ENCODE results near the gene FAM32A. TPM values are rescaled to one million over a fixed set of nuclear protein-coding genes. Genes with fewer than 3 reads are reported as not detected.
"Not testable (repeated sequence)": the region's sequence is repeated elsewhere in the genome, so short reads cannot be mapped to it uniquely, and the experiment has no call there.

Gene FAM32A
- total RNA-seq, 2 experiments from 2014 or later: 62.8 to 63.3 TPM

DNA sequence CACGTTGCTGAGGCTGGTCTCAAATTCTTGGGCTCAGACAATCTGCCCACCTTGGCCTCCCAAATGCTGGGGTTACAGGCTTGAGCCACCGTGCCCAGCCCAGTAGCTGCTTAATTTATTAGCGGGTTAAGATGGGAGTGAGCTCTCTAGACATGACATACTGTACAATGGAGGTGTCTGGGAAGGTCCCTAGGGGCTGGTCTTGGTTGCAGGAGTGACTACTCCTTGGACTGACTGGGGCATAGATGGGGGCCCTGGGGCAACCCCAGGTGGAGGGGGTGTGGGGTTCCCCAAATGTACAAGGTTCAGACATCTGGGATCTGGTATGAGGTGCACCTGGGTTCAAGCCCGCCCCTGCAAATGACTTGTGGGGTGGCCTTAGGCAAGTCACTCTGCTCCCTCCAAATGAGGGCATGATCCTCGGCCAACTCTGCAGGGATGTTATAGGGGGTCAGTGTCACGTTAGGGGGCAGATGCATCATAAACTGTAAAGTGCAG is 24.7 kb upstream of the FAM32A start:
- POLR2A ChIA-PET: interaction anchor here (0.7 kb wide), 1 partner anchor 45 kb away, joined by 6 read pairs; no protein-coding TSS in a partner anchor
- CTCF ChIA-PET: interaction anchor here (0.7 kb wide), 1 partner anchor 340 kb away, joined by 4 read pairs; no protein-coding TSS in a partner anchor

DNA sequence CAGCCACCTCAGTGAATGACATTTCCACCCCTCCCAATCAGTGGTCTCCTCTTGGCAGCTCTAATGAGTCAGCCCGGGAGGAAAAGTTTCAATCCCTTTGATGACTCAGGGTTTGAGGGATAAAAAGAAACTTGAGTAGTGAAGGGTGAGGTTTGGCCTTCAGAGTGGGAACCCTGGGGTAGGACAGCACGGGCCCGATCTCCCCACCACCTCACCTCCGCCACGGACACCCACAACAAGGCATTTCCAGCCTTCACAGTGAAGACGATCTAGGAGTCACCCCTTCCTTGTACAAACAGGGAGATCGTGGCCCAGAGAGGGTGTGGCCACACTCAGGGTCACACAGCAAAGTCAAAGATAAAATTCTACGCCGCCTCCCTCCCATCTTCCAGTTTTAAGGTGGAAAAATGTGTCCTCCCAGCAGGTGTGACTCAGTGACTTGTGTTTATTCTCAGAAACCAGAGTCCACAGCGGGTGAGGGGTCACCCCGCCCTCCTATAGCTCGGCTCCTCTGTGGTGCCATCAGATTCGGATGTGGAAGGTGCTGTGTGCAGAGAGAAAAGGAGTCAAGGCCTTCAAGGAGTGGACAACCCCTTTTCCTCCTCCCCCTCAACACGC is 24.2 kb upstream of the FAM32A start:
- ChIA-PET CTCF (interaction anchor here (1.4 kb wide), 1 partner anchor 50 kb away, joined by 6 read pairs; no protein-coding TSS in a partner anchor), POLR2A (interaction anchor here (0.5 to 0.6 kb wide), 2 partner anchors 16 to 85 kb away, joined by 5 to 8 read pairs; partner anchors contain the start of gene TPM4)

DNA sequence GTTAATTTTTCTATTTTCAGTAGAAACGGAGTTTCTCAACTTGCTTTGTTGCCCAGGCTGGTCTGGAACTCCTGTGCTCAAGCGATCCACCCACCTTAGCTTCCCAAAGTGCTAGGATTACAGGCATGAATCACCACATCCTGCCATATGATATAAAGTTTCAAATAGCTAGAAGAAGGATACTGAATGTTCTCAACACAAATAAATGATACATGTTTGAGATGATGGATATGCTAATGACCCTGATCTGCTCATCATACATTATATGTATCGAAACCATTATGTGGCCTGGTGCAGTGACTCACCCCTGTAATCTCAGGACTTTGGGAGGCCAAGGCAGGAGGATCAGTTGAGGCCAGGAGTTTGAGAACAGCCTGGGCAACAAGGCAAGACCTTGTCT is 23.4 kb upstream of the FAM32A start:
- ChIA-PET POLR2A (interaction anchor here (0.6 to 0.7 kb wide), 2 partner anchors 9 to 86 kb away, joined by 5 to 7 read pairs; partner anchors contain the start of gene TPM4), CTCF (interaction anchor here (1.0 to 1.4 kb wide), 3 partner anchors 22 to 51 kb away, joined by 3 to 6 read pairs (median 3); no protein-coding TSS in a partner anchor)

DNA sequence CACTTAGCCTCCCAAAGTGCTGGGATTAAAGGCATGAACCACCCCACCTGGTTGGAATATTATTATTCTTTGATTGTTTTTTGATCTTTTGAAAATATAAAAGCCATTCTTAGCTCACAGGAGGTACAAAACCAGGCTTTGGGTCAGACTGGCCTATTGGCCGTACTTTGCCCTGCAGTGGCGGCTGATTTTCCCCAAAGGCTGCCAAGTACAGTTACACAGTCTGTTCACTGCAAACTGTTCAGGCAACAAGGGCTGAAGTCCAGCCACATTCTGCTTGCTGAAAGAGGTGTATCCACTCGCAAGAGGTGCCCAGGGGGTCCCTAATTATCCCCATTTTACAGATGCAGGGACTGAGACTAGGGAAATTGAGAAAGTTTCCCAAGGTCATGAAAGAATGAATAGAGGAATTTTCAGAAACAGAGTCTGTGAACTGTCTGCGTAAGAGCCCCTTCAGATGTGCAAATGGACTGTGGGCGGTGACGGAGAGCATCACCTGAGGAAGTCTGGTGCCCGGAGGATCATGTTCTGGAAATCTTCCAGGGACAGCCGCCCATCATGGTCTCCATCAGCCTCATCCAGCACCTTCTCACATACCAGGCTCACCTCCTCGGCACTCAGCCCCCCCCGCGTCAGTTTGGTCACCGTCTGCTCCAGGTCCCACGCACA is 20.9 kb upstream of the FAM32A start:
- ChIA-PET POLR2A (no interaction called here), CTCF (interaction anchor here (0.7 to 1.2 kb wide), 2 partner anchors 18 to 20 kb away, joined by 3 read pairs; no protein-coding TSS in a partner anchor)

DNA sequence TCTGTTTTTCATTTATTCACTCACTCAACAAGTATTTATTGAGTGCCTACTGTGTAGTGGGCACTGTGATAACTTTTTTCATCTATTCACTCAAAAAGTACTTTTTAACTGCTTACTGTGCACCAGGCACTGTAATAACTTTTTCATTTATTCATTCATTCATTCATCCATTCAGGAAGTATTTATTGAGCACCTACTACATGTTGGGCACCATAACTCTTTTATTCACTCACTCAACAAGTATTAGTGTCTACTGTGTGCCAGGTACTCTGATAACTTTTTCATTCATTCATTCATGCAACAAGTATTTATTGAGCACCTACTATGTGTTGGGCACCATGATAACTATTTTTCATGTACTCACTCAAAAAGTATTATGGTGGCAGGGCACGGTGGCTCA is 18.8 kb upstream of the FAM32A start:
- POLR2A ChIA-PET: no interaction called here
- CTCF ChIA-PET: no interaction called here

DNA sequence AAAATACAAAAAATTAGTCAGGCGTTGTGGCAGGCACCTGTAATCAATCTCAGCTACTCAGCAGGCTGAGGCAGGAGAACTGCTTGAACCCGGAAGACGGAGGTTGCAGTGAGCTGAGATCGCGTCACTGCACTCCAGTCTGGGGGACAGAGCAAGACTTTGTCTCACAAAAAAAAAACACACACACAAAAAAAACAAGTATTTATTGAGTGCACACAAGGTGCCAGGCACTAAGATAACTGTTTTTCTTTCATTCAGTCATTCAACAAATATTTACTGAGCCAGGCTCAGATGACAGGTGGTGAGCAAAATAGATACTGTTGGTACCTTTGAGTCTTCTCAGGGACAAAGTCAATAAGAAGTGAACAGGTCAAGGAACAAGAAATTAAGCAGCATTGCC is 18.2 kb upstream of the FAM32A start:
- ChIA-PET CTCF (no interaction called here), POLR2A (no interaction called here)

DNA sequence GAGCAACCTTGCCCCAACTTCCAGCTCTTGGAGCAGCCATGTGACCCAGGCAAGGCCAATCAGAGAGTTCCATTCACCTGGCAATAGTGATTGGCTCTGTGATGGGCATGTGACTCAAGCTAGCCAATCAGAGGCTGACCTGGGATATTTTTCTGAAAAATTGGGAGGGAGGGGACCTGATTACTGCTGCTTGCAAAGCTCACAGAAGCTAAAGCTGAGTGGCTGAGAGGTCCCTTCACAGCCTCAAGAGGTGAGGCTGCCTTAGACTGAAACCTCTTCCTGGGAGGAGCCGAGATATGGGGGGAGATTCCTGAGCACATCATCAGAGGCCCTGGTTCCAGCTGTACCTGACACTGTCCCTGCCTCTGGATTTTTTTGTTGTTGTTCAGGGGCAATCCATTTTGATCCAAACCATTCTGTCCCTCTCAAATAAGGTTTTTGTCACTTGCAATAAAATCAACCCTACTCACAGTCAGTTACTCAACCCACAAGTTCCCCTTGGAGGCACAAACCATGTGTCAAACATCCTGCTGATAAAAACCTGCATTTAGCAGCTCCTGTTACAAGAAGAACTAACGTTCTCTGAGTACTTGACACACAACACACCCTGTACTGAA is 16.6 kb upstream of the FAM32A start:
- ChIA-PET POLR2A (no interaction called here), CTCF (interaction anchor here (0.5 kb wide), 1 partner anchor 77 kb away, joined by 3 read pairs; no protein-coding TSS in a partner anchor)

DNA sequence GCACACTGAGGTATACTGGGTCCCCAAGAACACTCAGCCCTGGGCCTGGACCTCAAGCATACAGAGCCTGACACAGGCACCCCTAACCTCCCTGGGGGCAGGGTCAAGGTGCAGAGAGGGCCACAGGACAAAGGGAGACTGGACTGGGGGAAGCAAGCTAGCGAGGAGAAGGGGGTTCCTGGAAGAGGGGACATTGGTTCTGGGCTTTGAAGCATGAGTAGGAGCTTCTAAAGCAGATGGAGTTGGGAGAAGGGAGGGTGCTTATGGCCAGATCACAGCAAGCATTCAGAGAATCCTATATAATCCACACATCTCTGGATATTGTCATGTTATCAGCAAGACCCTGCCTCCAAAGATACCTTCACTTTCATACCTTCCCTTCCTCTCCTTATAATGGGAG is 15.1 kb upstream of the FAM32A start:
- ChIA-PET POLR2A (no interaction called here), CTCF (interaction anchor here (1.0 kb wide), 1 partner anchor 128 kb away, joined by 3 read pairs; no protein-coding TSS in a partner anchor)

DNA sequence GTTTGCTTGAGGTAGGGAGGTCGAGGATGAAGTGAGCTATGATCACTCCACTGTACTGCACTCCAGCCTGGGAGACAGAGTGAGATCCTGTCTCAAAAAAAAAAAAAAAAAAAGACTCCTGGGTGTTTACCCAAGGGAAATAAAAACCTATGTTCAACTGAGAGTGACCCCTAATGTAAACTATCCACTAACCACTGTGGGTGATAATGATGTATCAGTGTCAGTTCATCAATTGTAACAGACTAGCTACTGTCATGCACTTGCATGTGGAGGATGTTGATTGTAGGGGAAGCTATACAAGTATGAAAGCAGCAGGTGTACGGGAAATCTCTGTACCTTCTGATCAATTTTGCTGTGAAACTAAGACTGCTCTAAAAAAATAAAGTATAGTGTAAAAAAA is 9.3 kb upstream of the FAM32A start:
- ChIA-PET CTCF (no interaction called here), POLR2A (interaction anchor here (0.6 kb wide), 1 partner anchor 25 kb away, joined by 4 read pairs; no protein-coding TSS in a partner anchor)

DNA sequence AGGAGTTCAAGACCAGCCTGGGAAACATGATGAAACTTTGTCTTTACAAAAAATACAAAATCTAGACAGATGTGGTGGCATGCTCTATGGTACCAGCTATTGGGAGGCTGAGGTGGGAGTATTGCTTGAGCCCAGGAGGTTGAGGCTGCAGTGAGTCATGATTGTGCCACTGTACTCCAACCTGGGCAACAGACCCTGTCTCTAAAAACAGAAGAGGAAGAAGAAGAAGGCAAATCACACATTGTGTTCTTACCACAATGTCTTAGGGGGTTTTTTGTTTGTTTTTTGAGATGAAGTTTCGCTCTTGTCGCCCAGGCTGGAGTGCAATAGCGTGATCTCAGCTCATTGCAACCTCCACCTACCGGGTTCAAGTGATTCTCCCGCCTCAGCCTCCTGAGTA is 6.3 kb upstream of the FAM32A start:
- CTCF ChIA-PET, POLR2A ChIA-PET: not testable (repeated sequence)

DNA sequence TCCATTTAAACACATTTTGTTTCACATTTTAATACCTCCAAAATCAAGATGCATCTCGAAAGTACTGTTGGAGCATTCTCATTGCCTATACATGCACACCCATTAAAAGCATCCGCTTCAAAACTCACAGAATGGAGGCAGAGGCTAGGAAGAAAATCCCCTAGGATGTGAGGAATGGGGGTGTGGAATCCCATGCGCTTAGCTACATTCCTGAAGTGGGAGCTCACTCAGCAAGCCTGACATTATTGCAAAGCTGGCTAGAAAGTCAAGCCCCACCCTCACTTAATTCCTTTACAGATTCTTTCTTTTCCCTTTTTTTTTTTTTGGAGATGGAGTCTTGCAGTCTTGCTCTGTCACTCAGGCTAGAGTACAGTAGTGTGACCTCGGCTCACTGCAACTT is 4.6 kb upstream of the FAM32A start:
- POLR2A ChIA-PET: no interaction called here
- CTCF ChIA-PET: interaction anchor here (0.7 to 2.1 kb wide), 4 partner anchors 37 to 192 kb away, joined by 3 to 8 read pairs (median 4); partner anchors contain the start of genes HSH2D and RAB8A

DNA sequence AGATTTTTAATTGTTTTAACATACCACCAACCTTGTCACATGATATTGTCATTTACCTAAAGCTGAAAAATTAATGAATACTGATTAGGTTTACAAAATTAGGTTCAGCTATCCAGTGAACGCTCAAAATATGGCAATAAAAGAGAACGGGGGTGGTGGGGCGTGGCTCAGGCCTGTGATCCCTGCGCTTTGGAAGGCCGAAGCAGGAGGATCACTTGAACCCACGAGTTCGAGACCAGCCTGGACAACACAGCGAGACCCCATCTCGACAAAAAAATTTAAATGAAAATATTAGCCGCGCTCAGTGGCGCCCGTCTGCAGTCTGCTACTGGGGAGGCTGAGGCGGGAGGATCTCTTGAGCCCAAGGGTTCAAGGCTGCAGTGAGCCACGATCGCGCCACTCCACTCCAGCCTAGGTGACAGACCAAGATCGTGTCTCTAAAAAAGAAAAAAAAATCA is 516 bp upstream of the FAM32A start:
- POLR2A ChIA-PET: interaction anchor here (0.6 to 1.5 kb wide), 4 partner anchors 13 to 403 kb away, joined by 3 to 6 read pairs (median 4); partner anchors contain the start of gene AP1M1
- CTCF ChIA-PET: interaction anchor here (0.6 to 3.4 kb wide), 15 partner anchors 10 to 340 kb away, joined by 3 to 20 read pairs (median 4); partner anchors contain the start of genes AP1M1 and HSH2D

DNA sequence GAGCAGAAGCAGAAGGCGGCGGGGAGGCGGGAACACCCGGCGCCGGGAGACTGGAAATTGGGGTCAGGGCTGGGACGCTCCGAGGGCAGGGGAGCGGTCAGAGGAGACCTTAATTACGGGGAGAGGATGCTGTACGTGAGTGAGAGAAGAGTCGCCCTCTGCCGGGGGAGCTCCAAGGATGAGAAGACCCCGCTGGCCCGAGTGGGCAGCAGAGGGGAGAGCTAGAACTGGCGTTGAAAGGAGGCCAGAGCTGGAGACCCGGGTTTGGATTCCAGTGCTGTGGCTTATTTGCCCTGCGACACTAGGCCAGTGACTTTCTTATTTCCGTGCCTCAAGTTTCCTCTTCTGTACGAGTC is 536 bp downstream of the FAM32A start:
- ChIA-PET POLR2A (interaction anchor here (0.9 to 1.5 kb wide), 4 partner anchors 12 to 341 kb away, joined by 3 to 6 read pairs (median 3); partner anchors contain the start of gene AP1M1), CTCF (interaction anchor here (0.6 to 3.4 kb wide), 18 partner anchors 9 to 342 kb away, joined by 3 to 20 read pairs (median 4); partner anchors contain the start of genes AP1M1 and HSH2D)

DNA sequence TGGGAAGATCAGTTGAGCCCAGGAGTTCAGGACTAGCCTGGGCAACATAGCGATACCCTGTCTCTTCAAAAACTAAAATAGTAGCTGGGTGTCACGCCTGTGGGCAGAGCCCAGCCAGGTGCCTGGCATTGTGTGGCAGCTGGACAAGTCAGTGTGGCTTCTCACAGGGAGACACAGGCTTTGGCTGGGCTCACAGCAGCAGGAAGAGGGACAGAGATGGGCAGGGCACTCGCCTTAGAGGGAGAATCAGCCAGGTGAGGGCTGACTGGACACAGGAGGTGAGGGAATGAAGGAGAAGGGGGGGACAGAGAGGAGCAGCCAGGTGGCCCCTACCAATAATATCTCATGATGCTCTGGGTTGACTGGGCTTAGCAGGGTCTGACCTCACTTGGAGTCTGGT is 3.3 kb downstream of the FAM32A start:
- CTCF ChIA-PET: interaction anchor here (0.6 to 1.3 kb wide), 2 partner anchors 122 to 1611 kb away, joined by 3 to 5 read pairs; no protein-coding TSS in a partner anchor
- POLR2A ChIA-PET: interaction anchor here (0.6 to 0.8 kb wide), 2 partner anchors 114 to 943 kb away, joined by 3 read pairs; no protein-coding TSS in a partner anchor

DNA sequence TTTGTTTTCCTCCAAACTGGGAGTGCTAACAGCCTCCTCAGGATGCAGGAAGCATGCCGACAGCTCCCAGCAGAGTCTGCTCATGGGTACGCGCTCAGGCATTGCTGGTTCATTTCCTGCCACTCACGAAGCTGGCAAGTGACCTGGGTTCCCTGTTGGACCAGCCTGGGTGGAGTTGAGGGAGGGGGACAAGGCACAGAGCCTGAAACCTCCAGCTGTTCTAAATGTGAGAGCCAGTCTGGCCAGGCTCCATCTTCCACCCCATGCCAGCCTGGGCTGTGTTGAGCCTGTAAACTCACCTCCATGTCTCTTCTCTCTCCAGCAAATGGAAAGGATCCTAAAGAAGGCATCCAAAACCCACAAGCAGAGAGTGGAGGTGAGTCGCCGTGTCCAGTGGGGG is 5.0 kb downstream of the FAM32A start:
- ChIA-PET CTCF (interaction anchor here (0.6 to 0.7 kb wide), 2 partner anchors 109 to 196 kb away, joined by 3 read pairs; no protein-coding TSS in a partner anchor), POLR2A (interaction anchor here (0.7 kb wide), 1 partner anchor 153 kb away, joined by 3 read pairs; no protein-coding TSS in a partner anchor)

DNA sequence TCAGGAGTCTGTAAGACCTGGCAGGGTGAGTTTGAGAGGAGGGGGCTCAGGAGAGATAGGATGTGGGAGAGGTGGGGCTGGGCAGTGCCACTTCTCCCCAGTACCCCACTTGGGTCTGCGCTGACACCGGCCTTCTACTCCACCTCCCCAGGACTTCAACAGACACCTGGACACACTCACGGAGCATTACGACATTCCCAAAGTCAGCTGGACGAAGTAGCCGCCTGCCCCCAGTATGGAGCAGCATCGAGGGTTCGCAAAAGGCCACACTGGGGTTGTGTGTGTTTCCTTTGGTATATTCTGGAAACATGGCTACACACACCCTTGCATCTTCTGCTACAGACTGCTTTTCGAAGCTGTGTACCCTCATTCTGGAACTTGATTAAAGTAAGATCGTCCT is 5.5 kb downstream of the FAM32A start:
- CTCF ChIA-PET: interaction anchor here (0.7 kb wide), 1 partner anchor 195 kb away, joined by 3 read pairs; no protein-coding TSS in a partner anchor
- POLR2A ChIA-PET: no interaction called here

DNA sequence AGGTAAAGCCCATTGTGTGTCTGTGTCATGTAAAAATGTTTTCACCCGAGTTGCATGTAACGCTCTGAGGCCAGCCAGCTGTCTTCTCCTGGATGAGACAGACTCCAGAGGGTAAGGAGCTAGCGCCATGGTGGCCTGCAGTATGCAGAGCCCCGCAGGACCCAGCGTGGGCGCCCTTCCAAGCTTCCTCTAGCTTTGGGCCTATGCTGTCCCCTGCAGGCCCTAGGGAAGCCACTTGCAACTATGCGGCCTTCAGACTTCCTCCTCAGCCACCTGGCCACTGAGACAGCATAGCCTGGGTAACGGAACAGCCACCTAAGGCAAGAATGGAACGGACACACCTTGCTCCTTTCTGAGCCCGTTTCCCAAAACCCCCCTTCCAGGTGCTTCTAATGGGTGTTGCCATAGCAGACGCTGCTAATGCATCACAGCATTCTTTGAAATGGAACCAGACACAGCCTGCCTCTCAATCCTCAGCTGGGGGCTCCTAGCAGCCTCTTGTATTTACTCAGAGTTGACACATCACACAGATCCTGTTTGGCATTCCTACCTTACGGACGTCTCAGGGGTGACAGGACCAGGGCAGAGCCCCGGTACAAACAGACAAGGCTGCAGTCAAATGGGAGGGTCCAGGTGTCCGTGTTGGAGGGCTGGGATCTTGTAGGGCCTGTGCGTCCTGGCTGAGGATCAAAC is 6.2 kb downstream of the FAM32A start:
- POLR2A ChIA-PET: no interaction called here
- CTCF ChIA-PET: no interaction called here

DNA sequence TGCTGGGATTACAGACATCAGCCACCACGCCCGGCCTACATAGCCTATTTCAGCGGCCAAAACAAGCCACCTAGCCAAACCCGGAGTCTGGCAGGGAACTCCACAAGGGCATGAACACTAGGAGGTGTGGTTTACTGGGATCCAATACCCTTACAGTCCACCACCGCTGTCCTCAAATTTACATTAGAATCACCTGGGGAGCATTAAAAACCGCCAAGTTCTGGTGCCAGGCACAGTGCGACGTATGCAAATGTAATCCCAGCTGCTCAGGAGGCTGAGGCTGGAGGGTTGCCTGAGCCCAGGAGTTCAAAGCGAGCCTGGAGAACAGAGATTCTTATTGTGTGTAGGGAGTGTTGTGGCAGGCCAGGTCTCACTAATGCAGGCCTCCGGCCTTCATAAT is 8.3 kb downstream of the FAM32A start:
- POLR2A ChIA-PET: no interaction called here
- CTCF ChIA-PET: interaction anchor here (0.7 kb wide), 1 partner anchor 968 kb away, joined by 4 read pairs; no protein-coding TSS in a partner anchor
